Smooth muscle cell of the brain vasculature (primary cell): Measurements from ENCODE around the gene SHPK.

Experiments
- DNase-seq: peaks from one replicate; pipeline ENCODE4 v3.0.0-alpha.2; 2012; ENCODE audit warnings: low read depth, low spot score

Gene SHPK

GRCh38 chr17:3636154-3636907 is at the start of gene SHPK, which contains the start of gene CTNS:
TSS of gene SHPK (minus strand) at chr17:3636250. CDS start at chr17:3636219, 31 bp downstream.
TSS of gene CTNS (plus strand) at chr17:3636760. CDS start at chr17:3640207, 3,447 bp downstream.
- peak; percentile 82 for DNase-seq

DNA sequence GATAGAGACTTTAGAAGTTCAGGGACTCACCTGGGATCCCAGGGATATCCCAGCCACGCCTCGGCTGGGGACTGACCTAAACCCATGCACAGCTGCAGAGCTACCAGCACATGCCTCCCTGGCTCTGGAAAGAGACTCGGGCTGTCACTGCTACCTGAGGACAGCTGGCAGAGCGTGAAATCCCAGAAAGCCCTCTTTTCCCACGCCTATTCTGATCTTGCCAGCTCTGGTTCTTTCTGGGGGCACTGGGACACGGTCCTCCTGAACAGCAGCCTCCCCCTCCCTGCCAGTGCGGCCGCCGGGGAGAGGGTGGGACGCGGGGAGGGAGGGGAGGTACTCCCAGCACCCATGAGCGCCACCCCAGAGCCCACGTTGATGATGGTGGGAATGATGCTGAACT is 49.1 kb upstream of the SHPK start:
- no peak for DNase-seq

DNA sequence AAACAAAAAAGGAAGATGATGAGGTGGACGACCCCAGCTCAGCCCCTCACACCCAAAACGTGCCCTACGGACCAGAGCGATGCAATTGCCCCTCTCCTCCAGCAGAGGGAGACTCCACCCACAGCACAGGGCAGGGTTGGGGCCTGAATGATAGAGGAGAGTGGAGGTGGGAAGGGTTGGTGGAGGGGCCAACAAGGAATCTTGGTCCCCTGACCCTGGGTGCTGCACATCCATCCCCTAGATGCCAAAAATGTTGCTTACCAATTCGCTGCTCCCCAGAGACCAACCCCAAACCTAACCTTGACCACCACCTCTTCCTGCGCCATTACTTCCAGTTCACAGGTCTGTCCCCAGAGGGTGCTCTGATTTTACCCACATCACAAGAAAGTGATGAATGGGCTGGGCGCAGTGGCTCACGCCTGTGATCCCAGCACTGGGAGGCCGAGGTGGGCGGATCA is 47.0 kb upstream of the SHPK start:
- DNase-seq = no peak

- DNase-seq = no peak
Observed at GRCh38 chr17:3682033-3682432, 46.0 kb upstream of the SHPK start.

GRCh38 chr17:3681565-3681964 is 45.5 kb upstream of the SHPK start:
- DNase-seq = no peak

GRCh38 chr17:3681057-3681456 is 45.0 kb upstream of the SHPK start:
- DNase-seq = no peak

- DNase-seq = no peak
Observed at GRCh38 chr17:3679531-3680126, 43.6 kb upstream of the SHPK start.

DNA sequence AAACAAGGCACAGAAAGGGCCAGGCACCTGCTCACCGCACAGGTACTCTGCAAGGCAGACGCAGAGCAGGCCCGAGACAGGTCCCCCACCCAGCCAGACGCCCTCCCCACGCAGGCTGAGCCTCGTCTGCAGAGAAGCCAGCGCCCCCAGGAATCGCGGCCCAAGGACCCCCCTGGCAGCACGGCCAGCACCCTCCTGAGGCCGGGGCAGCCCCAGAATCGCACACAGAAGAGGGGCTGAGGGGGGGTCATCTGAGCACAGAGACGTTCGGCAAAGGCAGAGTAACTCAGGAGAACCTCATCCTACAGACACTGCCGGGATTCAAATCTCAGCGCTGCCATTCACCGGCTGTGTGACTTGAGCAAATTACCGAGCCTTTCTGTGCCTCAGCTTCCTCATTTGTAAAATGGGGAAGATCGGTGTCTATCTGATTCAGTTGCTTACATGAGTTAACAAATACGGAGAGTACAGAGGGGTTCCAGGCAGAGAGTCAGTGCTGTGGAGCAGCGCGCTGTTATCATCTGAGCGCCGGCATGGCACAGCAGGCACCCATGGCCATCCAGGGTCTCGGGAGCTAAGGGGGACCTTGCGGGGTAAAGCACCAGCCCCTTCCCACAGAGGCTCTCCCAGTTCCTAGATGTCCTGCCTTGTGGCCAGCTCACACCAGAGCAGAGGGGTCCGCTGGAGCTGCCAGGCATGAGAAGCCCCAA is 42.9 kb upstream of the SHPK start:
- no peak for DNase-seq

- no peak for DNase-seq
Observed at GRCh38 chr17:3678095-3678820, 42.2 kb upstream of the SHPK start.

GRCh38 chr17:3675886-3676285 is 39.8 kb upstream of the SHPK start:
- DNase-seq = no peak

DNA sequence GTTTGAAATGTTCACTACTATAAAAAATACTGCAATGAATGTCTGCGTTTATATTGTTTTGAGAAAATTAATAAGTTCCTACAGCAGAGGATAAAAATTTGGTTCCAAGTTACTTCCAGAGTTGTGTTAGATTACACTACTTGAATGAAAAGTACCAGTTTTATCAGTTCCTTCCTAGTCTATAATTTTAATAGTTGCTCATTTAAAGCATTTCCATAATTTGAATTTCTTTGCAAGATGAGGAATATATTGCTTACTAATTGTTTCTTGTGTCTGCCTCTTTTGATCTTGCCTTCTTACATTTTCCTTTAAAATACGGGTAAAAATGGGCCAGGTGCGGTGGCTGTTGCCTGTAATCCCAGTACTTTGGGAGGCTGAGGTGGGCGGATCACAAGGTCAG is 36.5 kb upstream of the SHPK start:
- no peak for DNase-seq

- DNase-seq = no peak
Observed at GRCh38 chr17:3669548-3669947, 33.5 kb upstream of the SHPK start.

DNA sequence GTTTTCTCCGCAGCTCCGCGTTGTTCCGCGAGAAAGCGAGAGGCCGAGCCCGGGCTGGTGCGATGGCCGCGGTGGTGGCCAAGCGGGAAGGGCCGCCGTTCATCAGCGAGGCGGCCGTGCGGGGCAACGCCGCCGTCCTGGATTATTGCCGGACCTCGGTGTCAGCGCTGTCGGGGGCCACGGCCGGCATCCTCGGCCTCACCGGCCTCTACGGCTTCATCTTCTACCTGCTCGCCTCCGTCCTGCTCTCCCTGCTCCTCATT is 33.0 kb upstream of the SHPK start:
- DNase-seq = no peak

DNA sequence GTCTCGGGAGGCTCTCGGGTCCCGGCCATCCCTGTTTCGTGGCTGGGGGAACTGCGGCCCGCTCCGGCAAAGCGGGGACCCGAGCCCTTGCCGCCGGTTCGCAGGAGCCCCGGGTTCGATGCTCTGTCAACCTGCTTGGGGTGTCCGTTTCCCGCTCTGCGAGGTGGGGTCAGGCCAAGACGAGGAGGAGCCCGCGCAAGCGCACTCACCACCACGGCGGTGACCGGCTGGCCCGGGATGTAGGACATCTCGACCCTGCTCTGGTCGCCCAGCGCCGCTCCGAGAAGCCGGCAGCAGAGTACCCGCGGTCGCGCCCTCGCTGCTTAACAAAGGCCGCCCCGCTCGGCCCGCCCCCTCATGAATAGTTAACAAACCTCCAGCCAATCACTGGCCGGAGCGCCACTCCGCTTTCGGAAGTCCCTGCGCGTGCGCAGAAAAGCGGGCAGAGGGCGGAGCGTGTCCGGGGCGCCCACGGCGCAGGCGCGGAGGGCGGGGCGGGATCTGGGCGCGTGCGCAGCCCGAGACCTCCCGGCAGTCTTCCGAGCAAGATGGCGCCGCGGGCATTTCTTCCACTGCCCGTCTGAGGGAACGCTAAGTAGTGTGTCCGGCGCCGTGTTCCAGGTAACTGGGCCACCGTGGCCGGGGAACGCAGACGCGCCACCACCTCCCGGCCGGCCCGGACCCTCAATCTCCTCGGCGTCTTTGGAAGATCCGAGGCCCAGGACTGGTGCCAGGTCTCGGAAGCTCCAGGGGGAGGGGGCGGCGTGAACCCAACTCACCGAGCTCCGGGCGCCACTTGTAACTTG is 32.4 kb upstream of the SHPK start, which contains the start of the genes EMC6 and TAX1BP3:
TSS of gene EMC6 (plus strand) at position 534 of the 806 bp plus-strand sequence. CDS start 335 bp downstream, outside the sequence.
TSS of gene TAX1BP3 (minus strand) at position 300 of the 806 bp plus-strand sequence. CDS start at position 248, 52 bp downstream.
- peak; percentile 96 for DNase-seq

- peak; percentile 69 for DNase-seq
Observed at GRCh38 chr17:3667366-3668278, 31.6 kb upstream of the SHPK start.

- no peak for DNase-seq
Observed at GRCh38 chr17:3666516-3666915, 30.5 kb upstream of the SHPK start.

- no peak for DNase-seq
Observed at GRCh38 chr17:3665834-3666233, 29.8 kb upstream of the SHPK start.

- no peak for DNase-seq
Observed at GRCh38 chr17:3663102-3664011, 27.3 kb upstream of the SHPK start.
